HepG2 (cell line): ENCODE data around the gene GPR107. TPM values are rescaled to one million over a fixed set of nuclear protein-coding genes. Genes with fewer than 3 reads are reported as not detected.

Experiments used
- CREM ChIP-seq, 2 experiments: sonication (generic) in 1 of 2; formaldehyde crosslinking in 1 of 2; IDR thresholded peaks; 2 replicates each; pipeline versions ENCODE4 v1.4.0 to v1.6.1; 2016 to 2020; ENCODE audit warnings: antibody characterized with exemption in 1 of 2, mild to moderate bottlenecking in 1 of 2, missing genetic modification reagents in 1 of 2
- FOXA1 ChIP-seq, 2 experiments: fragments of 450-650 bp in 1 of 2; sonication (generic) in 1 of 2; formaldehyde crosslinking in 1 of 2; IDR thresholded peaks; 2 replicates each; pipeline versions ENCODE4 v1.4.0 to v1.6.1; 2016 to 2020; ENCODE audit warnings: missing genetic modification reagents in 1 of 2
- FOXK2 ChIP-seq: fragments of 450-650 bp; IDR thresholded peaks from 2 replicates; pipeline ENCODE4 v1.6.1; 2016
- HDAC1 ChIP-seq: sonication (generic); formaldehyde crosslinking; IDR thresholded peaks from 2 replicates; pipeline ENCODE4 v1.5.1; 2020; ENCODE audit warnings: mild to moderate bottlenecking, missing genetic modification reagents
- IKZF5 ChIP-seq: IDR thresholded peaks from 2 replicates; pipeline ENCODE4 v1.6.1; 2018; ENCODE audit warnings: missing genetic modification reagents, mild to moderate bottlenecking, missing compliant biosample characterization
- MXI1 ChIP-seq: IDR thresholded peaks from 3 replicates; pipeline ENCODE4 v1.6.1; 2012; ENCODE audit warnings: low read depth, low read length, inconsistent platforms, borderline replicate concordance
- RARA ChIP-seq: IDR thresholded peaks from 2 replicates; pipeline ENCODE4 v1.6.1; 2016; ENCODE audit warnings: missing genetic modification reagents, missing compliant biosample characterization
- SALL1 ChIP-seq: sonication (generic); formaldehyde crosslinking; IDR thresholded peaks from 2 replicates; pipeline ENCODE4 v1.8.0; 2022; ENCODE audit warnings: mild to moderate bottlenecking, missing genetic modification reagents
- SNAPC5 ChIP-seq: sonication (generic); formaldehyde crosslinking; IDR thresholded peaks from 2 replicates; pipeline ENCODE4 v1.8.1; 2023; ENCODE audit warnings: mild to moderate bottlenecking, missing genetic modification reagents, borderline replicate concordance
- SOX13 ChIP-seq, 3 experiments: fragments of 450-650 bp in 1 of 3; sonication (generic) in 1 of 3; formaldehyde crosslinking in 1 of 3; IDR thresholded peaks in 2 of 3; conservative IDR thresholded peaks in 1 of 3; 2 replicates each; pipeline versions ENCODE4 v1.5.0 to v1.6.1; 2016 to 2020; ENCODE audit warnings: antibody characterized with exemption in 1 of 3, mild to moderate bottlenecking in 1 of 3, missing compliant biosample characterization in 1 of 3, missing genetic modification reagents in 1 of 3, moderate library complexity in 1 of 3
- TBX3 ChIP-seq: fragments of 450-650 bp; IDR thresholded peaks from 2 replicates; pipeline ENCODE4 v1.6.1; 2017; ENCODE audit warnings: antibody characterized with exemption, mild to moderate bottlenecking, inconsistent platforms, borderline replicate concordance
- TEF ChIP-seq: sonication (generic); formaldehyde crosslinking; IDR thresholded peaks from 2 replicates; pipeline ENCODE4 v1.5.0; 2020; ENCODE audit warnings: missing genetic modification reagents
- ZNF431 ChIP-seq: sonication (generic); formaldehyde crosslinking; IDR thresholded peaks from 2 replicates; pipeline ENCODE4 v1.9.0; 2022; ENCODE audit warnings: missing genetic modification reagents, low read depth, mild to moderate bottlenecking, borderline replicate concordance
- ZNF614 ChIP-seq: IDR thresholded peaks from 2 replicates; pipeline ENCODE4 v1.6.1; 2018; ENCODE audit warnings: missing biosample characterization, missing genetic modification reagents, inconsistent platforms, borderline replicate concordance
- ZNF644 ChIP-seq: IDR thresholded peaks from 2 replicates; pipeline ENCODE4 v1.6.1; 2016; ENCODE audit warnings: low read depth
- ZNF747 ChIP-seq: sonication (generic); formaldehyde crosslinking; IDR thresholded peaks from 2 replicates; pipeline ENCODE4 v1.8.1; 2023; ENCODE audit warnings: missing genetic modification reagents, mild to moderate bottlenecking, borderline replicate concordance
- ZNF780A ChIP-seq: sonication (generic); formaldehyde crosslinking; IDR thresholded peaks from 2 replicates; pipeline ENCODE4 v1.8.0; 2022; ENCODE audit warnings: mild to moderate bottlenecking, missing genetic modification reagents, moderate library complexity
- polyA plus RNA-seq, 8 experiments: library from polyadenylated mRNA; depleted of rRNA in 3 of 8; stranded (reverse) in 7 of 8; unstranded in 1 of 8; fragments of >200 nt; fragmentation: Illumina TruSeq in 4 of 8; extraction: Trizol in 4 of 8; gene quantifications; 2 replicates each; pipeline versions ENCODE4 v1.2.1 to v1.2.3, GENCODE V29; 2011 to 2016; ENCODE audit warnings: low read depth in 4 of 8, missing spikeins in 1 of 8, mixed read lengths in 1 of 8; ENCODE audit not compliant: insufficient read depth in 1 of 8
- total RNA-seq, 5 experiments: library from RNA; depleted of rRNA; stranded (reverse); fragments of >200 nt; fragmentation: Illumina TruSeq; extraction: Trizol; gene quantifications; 2 replicates each; pipeline ENCODE4 v1.2.3, GENCODE V29; 2016; ENCODE audit warnings: low read depth in 1 of 5
- TF ChIP-seq, protein P1 (sequence below): sonication (generic); formaldehyde crosslinking; IDR thresholded peaks from 2 replicates; pipeline ENCODE4 v1.4.0; 2020; ENCODE audit warnings: missing genetic modification reagents
- TF ChIP-seq, protein P2 (sequence below): sonication (generic); formaldehyde crosslinking; IDR thresholded peaks from 2 replicates; pipeline ENCODE4 v1.5.0; 2020; ENCODE audit warnings: mild to moderate bottlenecking, missing genetic modification reagents, borderline replicate concordance
- TF ChIP-seq, protein P3 (sequence below): IDR thresholded peaks from 2 replicates; pipeline ENCODE4 v1.6.1; 2016

The GPR107 gene
- total and polyA plus RNA-seq, 2 of the 13 experiments (the other 11 are each of a cell fraction or from before 2014, with no cell fraction given): 22.5 to 24.4 TPM

DNA sequence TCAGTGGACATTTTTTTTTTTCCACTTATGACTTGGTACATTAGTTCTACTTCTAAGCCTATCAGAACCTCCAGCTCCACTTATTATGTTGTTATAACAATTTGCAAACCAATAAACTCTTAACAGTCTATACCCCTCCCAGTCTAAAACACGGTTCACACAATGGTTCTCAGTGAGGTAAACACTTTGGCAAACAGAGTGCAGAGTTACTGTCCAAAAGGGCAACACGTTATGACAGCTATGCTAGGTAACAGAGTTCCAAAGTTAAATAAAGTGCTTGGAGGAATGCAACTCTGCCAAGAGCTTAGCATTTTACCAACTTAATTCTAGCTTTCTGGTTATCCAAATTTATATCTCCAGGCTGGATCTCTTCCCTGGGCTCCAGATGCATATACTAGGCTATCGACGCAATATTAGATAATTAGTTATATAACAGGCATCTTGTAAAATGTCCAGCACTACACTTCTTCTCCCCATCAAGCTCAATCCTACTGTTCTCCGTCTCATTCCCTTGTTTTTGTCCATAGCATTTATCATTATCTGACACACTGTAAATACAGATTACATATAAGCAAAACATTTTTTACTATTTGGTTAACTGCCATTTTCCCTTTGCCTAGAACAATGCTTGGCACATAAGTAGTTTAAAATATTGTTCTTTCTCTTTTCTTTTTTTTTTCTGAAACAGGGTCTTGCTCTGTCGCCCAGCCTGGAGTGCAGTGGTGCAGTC is 25.0 kb upstream of the GPR107 start (continued):
- TF ChIP-seq, protein P1, sequence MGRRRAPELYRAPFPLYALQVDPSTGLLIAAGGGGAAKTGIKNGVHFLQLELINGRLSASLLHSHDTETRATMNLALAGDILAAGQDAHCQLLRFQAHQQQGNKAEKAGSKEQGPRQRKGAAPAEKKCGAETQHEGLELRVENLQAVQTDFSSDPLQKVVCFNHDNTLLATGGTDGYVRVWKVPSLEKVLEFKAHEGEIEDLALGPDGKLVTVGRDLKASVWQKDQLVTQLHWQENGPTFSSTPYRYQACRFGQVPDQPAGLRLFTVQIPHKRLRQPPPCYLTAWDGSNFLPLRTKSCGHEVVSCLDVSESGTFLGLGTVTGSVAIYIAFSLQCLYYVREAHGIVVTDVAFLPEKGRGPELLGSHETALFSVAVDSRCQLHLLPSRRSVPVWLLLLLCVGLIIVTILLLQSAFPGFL: no peak
- TF ChIP-seq FOXK2 (peak; percentile 19; the same call in 1 of the 2 replicates), SALL1 (CRISPR knock-in tag) (peak; percentile 46; the same call in 1 of the 2 replicates), ZNF614 (CRISPR knock-in tag) (peak; percentile 64; the same call in 1 of the 2 replicates), CREM (IDR thresholded peaks at IDR 0.05) (peak; percentile 44; the same call in 1 of the 2 replicates), CREM (CRISPR knock-in tag; IDR thresholded peaks at IDR 0.05) (no peak), ZNF780A (CRISPR knock-in tag) (no peak), SNAPC5 (CRISPR knock-in tag) (no peak), TEF (no peak), ZNF431 (CRISPR knock-in tag) (no peak), FOXA1 (IDR thresholded peaks at IDR 0.05) (no peak), FOXA1 (CRISPR knock-in tag; IDR thresholded peaks at IDR 0.05) (peak; percentile 76), MXI1 (peak; percentile 33; the same call in 1 of the 3 replicates), RARA (peak; percentile 42), TBX3 (peak; percentile 34; the same call in 1 of the 2 replicates), ZNF747 (CRISPR knock-in tag) (peak; percentile 42; the same call in 1 of the 2 replicates), HDAC1 (CRISPR knock-in tag) (no peak), ZNF644 (CRISPR knock-in tag) (no peak), IKZF5 (CRISPR knock-in tag) (no peak), SOX13 (IDR thresholded peaks at IDR 0.05) (no peak), SOX13 (CRISPR knock-in tag; conservative IDR thresholded peaks at IDR 0.05 in 1 of 2, IDR thresholded peaks at IDR 0.05 in 1 of 2) (peak in 1 of 2 experiments; percentile 89; a peak in 2 of 4 replicates)
- TF ChIP-seq, protein P2, sequence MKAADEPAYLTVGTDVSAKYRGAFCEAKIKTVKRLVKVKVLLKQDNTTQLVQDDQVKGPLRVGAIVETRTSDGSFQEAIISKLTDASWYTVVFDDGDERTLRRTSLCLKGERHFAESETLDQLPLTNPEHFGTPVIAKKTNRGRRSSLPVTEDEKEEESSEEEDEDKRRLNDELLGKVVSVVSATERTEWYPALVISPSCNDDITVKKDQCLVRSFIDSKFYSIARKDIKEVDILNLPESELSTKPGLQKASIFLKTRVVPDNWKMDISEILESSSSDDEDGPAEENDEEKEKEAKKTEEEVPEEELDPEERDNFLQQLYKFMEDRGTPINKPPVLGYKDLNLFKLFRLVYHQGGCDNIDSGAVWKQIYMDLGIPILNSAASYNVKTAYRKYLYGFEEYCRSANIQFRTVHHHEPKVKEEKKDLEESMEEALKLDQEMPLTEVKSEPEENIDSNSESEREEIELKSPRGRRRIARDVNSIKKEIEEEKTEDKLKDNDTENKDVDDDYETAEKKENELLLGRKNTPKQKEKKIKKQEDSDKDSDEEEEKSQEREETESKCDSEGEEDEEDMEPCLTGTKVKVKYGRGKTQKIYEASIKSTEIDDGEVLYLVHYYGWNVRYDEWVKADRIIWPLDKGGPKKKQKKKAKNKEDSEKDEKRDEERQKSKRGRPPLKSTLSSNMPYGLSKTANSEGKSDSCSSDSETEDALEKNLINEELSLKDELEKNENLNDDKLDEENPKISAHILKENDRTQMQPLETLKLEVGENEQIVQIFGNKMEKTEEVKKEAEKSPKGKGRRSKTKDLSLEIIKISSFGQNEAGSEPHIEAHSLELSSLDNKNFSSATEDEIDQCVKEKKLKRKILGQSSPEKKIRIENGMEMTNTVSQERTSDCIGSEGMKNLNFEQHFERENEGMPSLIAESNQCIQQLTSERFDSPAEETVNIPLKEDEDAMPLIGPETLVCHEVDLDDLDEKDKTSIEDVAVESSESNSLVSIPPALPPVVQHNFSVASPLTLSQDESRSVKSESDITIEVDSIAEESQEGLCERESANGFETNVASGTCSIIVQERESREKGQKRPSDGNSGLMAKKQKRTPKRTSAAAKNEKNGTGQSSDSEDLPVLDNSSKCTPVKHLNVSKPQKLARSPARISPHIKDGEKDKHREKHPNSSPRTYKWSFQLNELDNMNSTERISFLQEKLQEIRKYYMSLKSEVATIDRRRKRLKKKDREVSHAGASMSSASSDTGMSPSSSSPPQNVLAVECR (CRISPR knock-in tag): peak; percentile 35; the same call in 1 of the 2 replicates
- TF ChIP-seq, protein P3, sequence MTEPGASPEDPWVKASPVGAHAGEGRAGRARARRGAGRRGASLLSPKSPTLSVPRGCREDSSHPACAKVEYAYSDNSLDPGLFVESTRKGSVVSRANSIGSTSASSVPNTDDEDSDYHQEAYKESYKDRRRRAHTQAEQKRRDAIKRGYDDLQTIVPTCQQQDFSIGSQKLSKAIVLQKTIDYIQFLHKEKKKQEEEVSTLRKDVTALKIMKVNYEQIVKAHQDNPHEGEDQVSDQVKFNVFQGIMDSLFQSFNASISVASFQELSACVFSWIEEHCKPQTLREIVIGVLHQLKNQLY (CRISPR knock-in tag): peak; percentile 39; the same call in 1 of the 2 replicates
